HepG2 (cell line): ENCODE results near the gene OAT. TPM values are rescaled to one million over a fixed set of nuclear protein-coding genes. Genes with fewer than 3 reads are reported as not detected.

ENCODE experiments used
- ATAD3A ChIP-seq: sonication (generic); formaldehyde crosslinking; IDR thresholded peaks from 2 replicates; pipeline ENCODE4 v1.4.0; 2020; ENCODE audit warnings: missing genetic modification reagents
- FOXK1 ChIP-seq: sonication (generic); formaldehyde crosslinking; IDR thresholded peaks from 2 replicates; pipeline ENCODE4 v1.4.0; 2020; ENCODE audit warnings: low read depth, missing genetic modification reagents, borderline replicate concordance
- HOXD1 ChIP-seq: sonication (generic); formaldehyde crosslinking; IDR thresholded peaks from 2 replicates; pipeline ENCODE4 v1.5.0; 2020; ENCODE audit warnings: missing genetic modification reagents
- KDM1A ChIP-seq: IDR thresholded peaks from 2 replicates; pipeline ENCODE4 v1.6.1; 2016; ENCODE audit warnings: missing compliant biosample characterization
- PHF21A ChIP-seq: sonication (generic); formaldehyde crosslinking; IDR thresholded peaks from 2 replicates; pipeline ENCODE4 v1.5.0; 2020; ENCODE audit warnings: mild to moderate bottlenecking, missing genetic modification reagents
- POGZ ChIP-seq: sonication (generic); formaldehyde crosslinking; IDR thresholded peaks from 2 replicates; pipeline ENCODE4 v1.4.0; 2020; ENCODE audit warnings: mild to moderate bottlenecking, missing genetic modification reagents
- RCOR2 ChIP-seq: IDR thresholded peaks from 2 replicates; pipeline ENCODE4 v1.6.1; 2016; ENCODE audit warnings: missing biosample characterization, missing genetic modification reagents
- TCF7L2 ChIP-seq: IDR thresholded peaks from 2 replicates; pipeline ENCODE4 v1.6.1; 2011; ENCODE audit warnings: mild to moderate bottlenecking, low read depth, low read length, moderate library complexity
- TFDP2 ChIP-seq: sonication (generic); formaldehyde crosslinking; IDR thresholded peaks from 2 replicates; pipeline ENCODE4 v1.4.0; 2020; ENCODE audit warnings: missing genetic modification reagents
- ZBTB4 ChIP-seq: sonication (generic); formaldehyde crosslinking; IDR thresholded peaks from 2 replicates; pipeline ENCODE4 v1.4.0; 2020; ENCODE audit warnings: missing genetic modification reagents, mild to moderate bottlenecking, borderline replicate concordance
- ZNF20 ChIP-seq: sonication (generic); formaldehyde crosslinking; IDR thresholded peaks from 2 replicates; pipeline ENCODE4 v1.4.0; 2020; ENCODE audit warnings: mild to moderate bottlenecking, moderate library complexity, missing genetic modification reagents
- ZNF720 ChIP-seq: sonication (generic); formaldehyde crosslinking; IDR thresholded peaks from 2 replicates; pipeline ENCODE4 v1.4.0; 2020; ENCODE audit warnings: missing genetic modification reagents
- ZNF788 ChIP-seq: sonication (generic); formaldehyde crosslinking; IDR thresholded peaks from 2 replicates; pipeline ENCODE4 v1.5.0; 2020; ENCODE audit warnings: mild to moderate bottlenecking, missing genetic modification reagents, borderline replicate concordance
- ZSCAN21 ChIP-seq: sonication (generic); formaldehyde crosslinking; IDR thresholded peaks from 2 replicates; pipeline ENCODE4 v1.8.0; 2022; ENCODE audit warnings: mild to moderate bottlenecking, missing genetic modification reagents, moderate library complexity, borderline replicate concordance
- polyA plus RNA-seq, 8 experiments: library from polyadenylated mRNA; depleted of rRNA in 3 of 8; stranded (reverse) in 7 of 8; unstranded in 1 of 8; fragments of >200 nt; fragmentation: Illumina TruSeq in 4 of 8; extraction: Trizol in 4 of 8; gene quantifications; 2 replicates each; pipeline versions ENCODE4 v1.2.1 to v1.2.3, GENCODE V29; 2011 to 2016; ENCODE audit warnings: low read depth in 4 of 8, missing spikeins in 1 of 8, mixed read lengths in 1 of 8; ENCODE audit not compliant: insufficient read depth in 1 of 8
- total RNA-seq, 5 experiments: library from RNA; depleted of rRNA; stranded (reverse); fragments of >200 nt; fragmentation: Illumina TruSeq; extraction: Trizol; gene quantifications; 2 replicates each; pipeline ENCODE4 v1.2.3, GENCODE V29; 2016; ENCODE audit warnings: low read depth in 1 of 5
- TF ChIP-seq, protein P1 (sequence below): sonication (generic); formaldehyde crosslinking; IDR thresholded peaks from 2 replicates; pipeline ENCODE4 v1.4.0; 2020; ENCODE audit warnings: missing genetic modification reagents; ENCODE audit errors: not compliant biosample characterization
- TF ChIP-seq, protein P2 (sequence below): sonication (generic); formaldehyde crosslinking; IDR thresholded peaks from 2 replicates; pipeline ENCODE4 v1.4.0; 2020; ENCODE audit warnings: low read depth, mild to moderate bottlenecking, missing genetic modification reagents
- TF ChIP-seq, protein P3 (sequence below): sonication (generic); formaldehyde crosslinking; IDR thresholded peaks from 2 replicates; pipeline ENCODE4 v1.4.0; 2020; ENCODE audit warnings: missing genetic modification reagents

Gene OAT
- total and polyA plus RNA-seq, 2 of the 13 experiments (the other 11 are each of a cell fraction or from before 2014, with no cell fraction given): 87.8 to 96.7 TPM

DNA sequence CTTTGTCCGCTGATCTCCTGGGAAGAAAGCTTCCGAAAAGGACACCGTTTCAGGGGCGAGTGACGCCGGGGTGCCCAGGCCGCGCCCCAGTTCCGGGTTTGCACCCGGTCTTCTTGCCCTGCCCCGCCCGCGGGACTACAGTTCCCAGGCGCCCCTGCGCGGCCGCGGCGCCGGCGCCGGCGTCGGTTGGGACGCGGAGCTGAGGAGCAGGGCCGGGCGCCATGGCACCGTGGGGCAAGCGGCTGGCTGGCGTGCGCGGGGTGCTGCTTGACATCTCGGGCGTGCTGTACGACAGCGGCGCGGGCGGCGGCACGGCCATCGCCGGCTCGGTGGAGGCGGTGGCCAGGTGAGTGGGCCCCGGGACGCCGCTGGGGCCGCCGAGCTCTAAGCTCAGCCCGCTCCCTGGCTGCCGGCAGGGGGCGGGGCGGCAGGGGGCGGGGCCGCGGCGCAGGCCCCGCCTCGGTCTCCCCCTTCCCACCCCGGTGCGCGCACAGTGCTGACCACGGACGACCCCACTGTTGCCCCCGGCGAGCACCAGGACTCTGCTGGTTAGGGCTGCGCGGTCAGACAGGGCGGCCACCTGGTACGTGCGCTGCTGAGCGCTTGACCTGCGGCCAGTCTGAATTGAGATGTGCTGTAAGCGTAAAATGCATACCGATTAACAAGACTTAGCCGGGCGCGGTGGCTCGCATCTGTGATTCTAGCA lies 43.1 kb upstream of the OAT start, which contains the start of gene LHPP (continued):
- TF ChIP-seq ZNF720 (CRISPR knock-in tag) (no peak), ATAD3A (no peak), ZSCAN21 (CRISPR knock-in tag) (no peak), PHF21A (CRISPR knock-in tag) (no peak), ZNF788 (CRISPR knock-in tag) (0 out of 2 replicates have a peak, but pooled peaks have one; percentile 5), FOXK1 (CRISPR knock-in tag) (peak; percentile 18; the same call in 1 of the 2 replicates), POGZ (no peak), TCF7L2 (no peak), KDM1A (CRISPR knock-in tag) (no peak), ZNF20 (CRISPR knock-in tag) (no peak), ZBTB4 (CRISPR knock-in tag) (no peak), RCOR2 (CRISPR knock-in tag) (no peak), TFDP2 (CRISPR knock-in tag) (no peak), HOXD1 (CRISPR knock-in tag) (no peak)
- TF ChIP-seq, protein P1, sequence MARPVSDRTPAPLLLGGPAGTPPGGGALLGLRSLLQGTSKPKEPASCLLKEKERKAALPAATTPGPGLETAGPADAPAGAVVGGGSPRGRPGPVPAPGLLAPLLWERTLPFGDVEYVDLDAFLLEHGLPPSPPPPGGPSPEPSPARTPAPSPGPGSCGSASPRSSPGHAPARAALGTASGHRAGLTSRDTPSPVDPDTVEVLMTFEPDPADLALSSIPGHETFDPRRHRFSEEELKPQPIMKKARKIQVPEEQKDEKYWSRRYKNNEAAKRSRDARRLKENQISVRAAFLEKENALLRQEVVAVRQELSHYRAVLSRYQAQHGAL: no peak
- TF ChIP-seq, protein P2, sequence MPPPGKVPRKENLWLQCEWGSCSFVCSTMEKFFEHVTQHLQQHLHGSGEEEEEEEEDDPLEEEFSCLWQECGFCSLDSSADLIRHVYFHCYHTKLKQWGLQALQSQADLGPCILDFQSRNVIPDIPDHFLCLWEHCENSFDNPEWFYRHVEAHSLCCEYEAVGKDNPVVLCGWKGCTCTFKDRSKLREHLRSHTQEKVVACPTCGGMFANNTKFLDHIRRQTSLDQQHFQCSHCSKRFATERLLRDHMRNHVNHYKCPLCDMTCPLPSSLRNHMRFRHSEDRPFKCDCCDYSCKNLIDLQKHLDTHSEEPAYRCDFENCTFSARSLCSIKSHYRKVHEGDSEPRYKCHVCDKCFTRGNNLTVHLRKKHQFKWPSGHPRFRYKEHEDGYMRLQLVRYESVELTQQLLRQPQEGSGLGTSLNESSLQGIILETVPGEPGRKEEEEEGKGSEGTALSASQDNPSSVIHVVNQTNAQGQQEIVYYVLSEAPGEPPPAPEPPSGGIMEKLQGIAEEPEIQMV (CRISPR knock-in tag): no peak; the same call in 1 of the 2 replicates
- TF ChIP-seq, protein P3, sequence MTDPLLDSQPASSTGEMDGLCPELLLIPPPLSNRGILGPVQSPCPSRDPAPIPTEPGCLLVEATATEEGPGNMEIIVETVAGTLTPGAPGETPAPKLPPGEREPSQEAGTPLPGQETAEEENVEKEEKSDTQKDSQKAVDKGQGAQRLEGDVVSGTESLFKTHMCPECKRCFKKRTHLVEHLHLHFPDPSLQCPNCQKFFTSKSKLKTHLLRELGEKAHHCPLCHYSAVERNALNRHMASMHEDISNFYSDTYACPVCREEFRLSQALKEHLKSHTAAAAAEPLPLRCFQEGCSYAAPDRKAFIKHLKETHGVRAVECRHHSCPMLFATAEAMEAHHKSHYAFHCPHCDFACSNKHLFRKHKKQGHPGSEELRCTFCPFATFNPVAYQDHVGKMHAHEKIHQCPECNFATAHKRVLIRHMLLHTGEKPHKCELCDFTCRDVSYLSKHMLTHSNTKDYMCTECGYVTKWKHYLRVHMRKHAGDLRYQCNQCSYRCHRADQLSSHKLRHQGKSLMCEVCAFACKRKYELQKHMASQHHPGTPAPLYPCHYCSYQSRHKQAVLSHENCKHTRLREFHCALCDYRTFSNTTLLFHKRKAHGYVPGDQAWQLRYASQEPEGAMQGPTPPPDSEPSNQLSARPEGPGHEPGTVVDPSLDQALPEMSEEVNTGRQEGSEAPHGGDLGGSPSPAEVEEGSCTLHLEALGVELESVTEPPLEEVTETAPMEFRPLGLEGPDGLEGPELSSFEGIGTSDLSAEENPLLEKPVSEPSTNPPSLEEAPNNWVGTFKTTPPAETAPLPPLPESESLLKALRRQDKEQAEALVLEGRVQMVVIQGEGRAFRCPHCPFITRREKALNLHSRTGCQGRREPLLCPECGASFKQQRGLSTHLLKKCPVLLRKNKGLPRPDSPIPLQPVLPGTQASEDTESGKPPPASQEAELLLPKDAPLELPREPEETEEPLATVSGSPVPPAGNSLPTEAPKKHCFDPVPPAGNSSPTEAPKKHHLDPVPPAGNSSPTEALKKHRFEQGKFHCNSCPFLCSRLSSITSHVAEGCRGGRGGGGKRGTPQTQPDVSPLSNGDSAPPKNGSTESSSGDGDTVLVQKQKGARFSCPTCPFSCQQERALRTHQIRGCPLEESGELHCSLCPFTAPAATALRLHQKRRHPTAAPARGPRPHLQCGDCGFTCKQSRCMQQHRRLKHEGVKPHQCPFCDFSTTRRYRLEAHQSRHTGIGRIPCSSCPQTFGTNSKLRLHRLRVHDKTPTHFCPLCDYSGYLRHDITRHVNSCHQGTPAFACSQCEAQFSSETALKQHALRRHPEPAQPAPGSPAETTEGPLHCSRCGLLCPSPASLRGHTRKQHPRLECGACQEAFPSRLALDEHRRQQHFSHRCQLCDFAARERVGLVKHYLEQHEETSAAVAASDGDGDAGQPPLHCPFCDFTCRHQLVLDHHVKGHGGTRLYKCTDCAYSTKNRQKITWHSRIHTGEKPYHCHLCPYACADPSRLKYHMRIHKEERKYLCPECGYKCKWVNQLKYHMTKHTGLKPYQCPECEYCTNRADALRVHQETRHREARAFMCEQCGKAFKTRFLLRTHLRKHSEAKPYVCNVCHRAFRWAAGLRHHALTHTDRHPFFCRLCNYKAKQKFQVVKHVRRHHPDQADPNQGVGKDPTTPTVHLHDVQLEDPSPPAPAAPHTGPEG (CRISPR knock-in tag): no peak
